K562 (cell line): ENCODE results near the gene GLYAT. TPM values are rescaled to one million over a fixed set of nuclear protein-coding genes. Genes with fewer than 3 reads are reported as not detected.

Source experiments
- ASH1L ChIP-seq: fragments of 450-650 bp; IDR thresholded peaks from 2 replicates; pipeline ENCODE4 v1.6.1; 2018; ENCODE audit warnings: borderline replicate concordance, mild to moderate bottlenecking, low read depth; ENCODE audit not compliant: partially characterized antibody
- CGGBP1 ChIP-seq: fragments of 250-450 bp; sonication (Bioruptor Pico); IDR thresholded peaks from 2 replicates; pipeline ENCODE4 v1.9.0; 2021; ENCODE audit warnings: mild to moderate bottlenecking
- CREB5 ChIP-seq: fragments of 250-450 bp; sonication (Bioruptor Pico); IDR thresholded peaks from 2 replicates; pipeline ENCODE4 v1.5.0; 2020; ENCODE audit warnings: mild to moderate bottlenecking
- DDX20 ChIP-seq: fragments of 450-650 bp; IDR thresholded peaks from 2 replicates; pipeline ENCODE4 v1.6.1; 2016; ENCODE audit warnings: missing genetic modification characterization, low read depth, mild to moderate bottlenecking, missing compliant biosample characterization, moderate library complexity
- FOXK1 ChIP-seq: sonication (generic); formaldehyde crosslinking; IDR thresholded peaks from 2 replicates; pipeline ENCODE4 v1.8.0; 2022; ENCODE audit warnings: missing genetic modification reagents, mild to moderate bottlenecking, borderline replicate concordance
- HDGF ChIP-seq: fragments of 450-650 bp; IDR thresholded peaks from 2 replicates; pipeline ENCODE4 v1.6.1; 2016
- IRF9 ChIP-seq: fragments of 450-650 bp; IDR thresholded peaks from 2 replicates; pipeline ENCODE4 v1.6.1; 2016; ENCODE audit warnings: missing biosample characterization, missing genetic modification characterization
- KAT8 ChIP-seq: fragments of 450-650 bp; IDR thresholded peaks from 2 replicates; pipeline ENCODE4 v1.6.1; 2016; ENCODE audit warnings: low read depth, mild to moderate bottlenecking
- L3MBTL2 ChIP-seq: fragments of 450-650 bp; IDR thresholded peaks from 2 replicates; pipeline ENCODE4 v1.6.1; 2016; ENCODE audit warnings: mild to moderate bottlenecking, moderate library complexity
- MIER1 ChIP-seq: fragments of 450-650 bp; IDR thresholded peaks from 2 replicates; pipeline ENCODE4 v1.6.1; 2016; ENCODE audit warnings: antibody characterized with exemption, mild to moderate bottlenecking, low read depth
- NRF1 ChIP-seq, 2 experiments: fragments of 450-650 bp; IDR thresholded peaks in 1 of 2; conservative IDR thresholded peaks in 1 of 2; 2 replicates each; pipeline ENCODE4 v1.6.1; 2014; ENCODE audit warnings: mild to moderate bottlenecking in 2 of 2
- PHB2 ChIP-seq: fragments of 450-650 bp; IDR thresholded peaks from 2 replicates; pipeline ENCODE4 v1.6.1; 2017; ENCODE audit warnings: low read depth
- PTBP1 ChIP-seq: fragments of 200-400 bp; formaldehyde crosslinking; IDR thresholded peaks from 2 replicates; pipeline ENCODE4 v1.6.1; 2017; ENCODE audit warnings: low read depth, low read length
- RBM14 ChIP-seq: fragments of 200-400 bp; formaldehyde crosslinking; IDR thresholded peaks from 2 replicates; pipeline ENCODE4 v1.6.1; 2018; ENCODE audit warnings: low read depth, mild to moderate bottlenecking, low read length, moderate library complexity, borderline replicate concordance; ENCODE audit not compliant: insufficient read depth
- SMARCB1 ChIP-seq: IDR thresholded peaks from 2 replicates; pipeline ENCODE4 v1.6.1; 2011; ENCODE audit warnings: improper control_type of control experiment, low read depth; ENCODE audit not compliant: insufficient read length
- STAT5A ChIP-seq: IDR thresholded peaks from 2 replicates; pipeline ENCODE4 v1.6.1; 2012; ENCODE audit warnings: low read length, inconsistent platforms, borderline replicate concordance
- SUPT5H ChIP-seq: fragments of 450-650 bp; IDR thresholded peaks from 2 replicates; pipeline ENCODE4 v1.6.1; 2016
- ZFPM2 ChIP-seq: fragments of 250-450 bp; sonication (Bioruptor Pico); IDR thresholded peaks from 2 replicates; pipeline ENCODE4 v1.5.1; 2022; ENCODE audit warnings: mild to moderate bottlenecking
- ZNF224 ChIP-seq: sonication (generic); formaldehyde crosslinking; IDR thresholded peaks from 2 replicates; pipeline ENCODE4 v1.8.0; 2022; ENCODE audit warnings: mild to moderate bottlenecking, missing genetic modification reagents
- ZNF239 ChIP-seq: fragments of 250-450 bp; sonication (Bioruptor Pico); IDR thresholded peaks from 2 replicates; pipeline ENCODE4 v1.4.0; 2020; ENCODE audit warnings: mild to moderate bottlenecking
- ZNF511 ChIP-seq: sonication (generic); formaldehyde crosslinking; IDR thresholded peaks from 2 replicates; pipeline ENCODE4 v1.8.0; 2022; ENCODE audit warnings: mild to moderate bottlenecking, missing genetic modification reagents
- ZNF518B ChIP-seq: fragments of 250-450 bp; sonication (Bioruptor Pico); IDR thresholded peaks from 2 replicates; pipeline ENCODE4 v1.5.0; 2021; ENCODE audit warnings: mild to moderate bottlenecking, moderate library complexity
- ZNF668 ChIP-seq: fragments of 250-450 bp; sonication (Bioruptor Pico); IDR thresholded peaks from 2 replicates; pipeline ENCODE4 v1.8.0; 2022; ENCODE audit warnings: mild to moderate bottlenecking, inconsistent platforms
- ZNF79 ChIP-seq: fragments of 250-450 bp; sonication (Bioruptor Pico); IDR thresholded peaks from 2 replicates; pipeline ENCODE4 v1.4.0; 2020; ENCODE audit warnings: low read depth, mild to moderate bottlenecking, moderate library complexity
- polyA plus RNA-seq, 8 experiments: library from polyadenylated mRNA; depleted of rRNA in 4 of 8; stranded (reverse) in 5 of 8; unstranded in 3 of 8; fragments of >200 nt; fragmentation: Nextera tagmentation in 2 of 8; fragmentation: Illumina TruSeq in 1 of 8; extraction: Ambion mirVana in 2 of 8; extraction: Trizol in 1 of 8; gene quantifications; 2 replicates each; pipeline versions ENCODE4 v1.2.1 to v1.2.3, GENCODE V29; 2011 to 2014; ENCODE audit warnings: inconsistent platforms in 1 of 8, missing spikeins in 1 of 8
- total RNA-seq, 7 experiments: library from RNA; depleted of rRNA in 6 of 7; stranded (reverse); fragments of >200 nt in 6 of 7; fragmentation: Illumina TruSeq in 2 of 7; extraction: Trizol in 2 of 7; gene quantifications; 2 replicates each; pipeline versions ENCODE4 v1.2.1 to v1.2.3, GENCODE V29; 2011 to 2021; ENCODE audit warnings: low replicate concordance in 1 of 7

Gene GLYAT
- total and polyA plus RNA-seq, 9 of the 15 experiments (the other 6 are each of a cell fraction or from before 2014, with no cell fraction given) = not detected

GRCh38 chr11:58726737-58727414 lies 4.9 kb downstream of the GLYAT start (continued):
- peak; percentile 12; the same call in 1 of the 2 replicates for TF ChIP-seq STAT5A
- TF ChIP-seq PTBP1 = no peak
- peak; percentile 84 for TF ChIP-seq L3MBTL2
- no peak for TF ChIP-seq DDX20 (tag)
- no peak for TF ChIP-seq ZNF79
- TF ChIP-seq ASH1L = no peak
- no peak for TF ChIP-seq PHB2
- no peak for TF ChIP-seq KAT8
- no peak for TF ChIP-seq HDGF
- TF ChIP-seq CGGBP1 (CRISPR knock-in tag) = no peak
- no peak for TF ChIP-seq RBM14
- TF ChIP-seq IRF9 (tag) = no peak
- TF ChIP-seq SUPT5H = no peak
- TF ChIP-seq ZNF511 (CRISPR knock-in tag) = no peak
- no peak for TF ChIP-seq MIER1
- no peak for TF ChIP-seq ZNF518B (CRISPR knock-in tag)
- TF ChIP-seq FOXK1 (CRISPR knock-in tag) = no peak
- TF ChIP-seq NRF1 (conservative IDR thresholded peaks at IDR 0.05 in 1 of 2, IDR thresholded peaks at IDR 0.05 in 1 of 2) = no peak
- TF ChIP-seq ZNF239 (CRISPR knock-in tag) = 0 out of 2 replicates have a peak, but pooled peaks have one; percentile 30
- TF ChIP-seq ZNF224 (CRISPR knock-in tag) = no peak
- TF ChIP-seq ZFPM2 = no peak
- TF ChIP-seq ZNF668 (CRISPR knock-in tag) = no peak
- no peak for TF ChIP-seq CREB5 (CRISPR knock-in tag)
- no peak for TF ChIP-seq SMARCB1
